B cell (primary cell): ENCODE results near the gene PPP3R1. TPM values are rescaled to one million over a fixed set of nuclear protein-coding genes. Genes with fewer than 3 reads are reported as not detected.

Experiments
- ATAC-seq: fragments of 200-7000 bp; cut with Tn5 transposase; one replicate; pipeline ENCODE4 v1.10.0; 2021; ENCODE audit warnings: low read depth, mild to moderate bottlenecking, moderate number of reproducible peaks, moderate library complexity
- CTCF ChIA-PET: fragments of 350-600 bp; sonication (Branson Sonifier 250); formaldehyde crosslinking; loops from one replicate; lab custom pipeline; 2021; ENCODE audit warnings: antibody characterized with exemption, inconsistent platforms; lab: Charles Lee
- POLR2A ChIA-PET: fragments of 350-600 bp; sonication (Branson Sonifier 250); formaldehyde crosslinking; loops from one replicate; lab custom pipeline; 2021; ENCODE audit warnings: antibody characterized with exemption; lab: Charles Lee
- DNase-seq: peaks from one replicate; pipeline ENCODE4 v3.0.0; 2013
- H2AFZ ChIP-seq: 2 replicates; pipeline ENCODE4 v1.6.1; 2012; ENCODE audit warnings: mild to moderate bottlenecking, low read depth, low read length; ENCODE audit not compliant: insufficient read depth, poor library complexity, severe bottlenecking
- H3K27ac ChIP-seq, 2 donors: 1 replicate in 1 of 2; 2 replicates in 1 of 2; pipeline ENCODE4 v1.5.1; 2012 to 2013; ENCODE audit warnings: low read length in 2 of 2, mild to moderate bottlenecking in 2 of 2, moderate library complexity in 1 of 2
- H3K27me3 ChIP-seq, 4 experiments: fragments of 200-600 bp in 1 of 4; sonication (generic) in 1 of 4; replicated peaks in 1 of 4; 1 replicate in 2 of 4; 2 replicates in 2 of 4; pipeline versions ENCODE4 v1.6.1 to v1.7.0; 2013 to 2016; ENCODE audit warnings: low read length in 3 of 4, mild to moderate bottlenecking in 2 of 4, mixed read lengths in 1 of 4, moderate library complexity in 1 of 4; ENCODE audit not compliant: insufficient read depth in 4 of 4, control insufficient read depth in 3 of 4; ENCODE audit errors: control extremely low read depth in 1 of 4
- H3K36me3 ChIP-seq, 2 experiments: replicated peaks in 1 of 2; 1 replicate in 1 of 2; 2 replicates in 1 of 2; pipeline versions ENCODE4 v1.6.1 to v1.7.1; 2013; ENCODE audit warnings: low read length in 1 of 2; ENCODE audit not compliant: insufficient read depth in 2 of 2, control insufficient read depth in 1 of 2; ENCODE audit errors: control extremely low read depth in 1 of 2, extremely low read depth in 1 of 2
- H3K4me1 ChIP-seq, 2 donors: fragments of 200-600 bp in 1 of 2; sonication (generic) in 1 of 2; 1 replicate in 1 of 2; 2 replicates in 1 of 2; pipeline versions ENCODE4 v1.5.1 to v1.6.1; 2013 to 2017; ENCODE audit warnings: low read length in 2 of 2; ENCODE audit not compliant: control insufficient read depth in 2 of 2, insufficient read depth in 2 of 2
- H3K4me2 ChIP-seq: replicated peaks from 2 replicates; pipeline ENCODE3; 2012; ENCODE audit warnings: mild to moderate bottlenecking, low read depth, low read length; ENCODE audit not compliant: poor library complexity, severe bottlenecking
- H3K4me3 ChIP-seq, 5 experiments: fragments of 200-600 bp in 1 of 5; sonication (generic) in 1 of 5; 1 replicate in 3 of 5; 2 replicates in 2 of 5; pipeline versions ENCODE4 v1.5.1 to v1.7.0; 2011 to 2016; ENCODE audit warnings: low read length in 4 of 5, mild to moderate bottlenecking in 4 of 5, low read depth in 2 of 5, control low read depth in 1 of 5, moderate library complexity in 1 of 5; ENCODE audit not compliant: insufficient read depth in 1 of 5; ENCODE audit errors: control extremely low read depth in 1 of 5, extremely low read depth in 1 of 5
- H3K79me2 ChIP-seq: fragments of 200-600 bp; sonication (generic); one replicate; pipeline ENCODE4 v1.6.0; 2016; ENCODE audit warnings: low read length; ENCODE audit not compliant: control insufficient read depth, insufficient read depth
- H3K9ac ChIP-seq: fragments of 200-600 bp; sonication (generic); 2 replicates; pipeline ENCODE4 v1.6.1; 2017; ENCODE audit warnings: mild to moderate bottlenecking, low read length, moderate library complexity
- H3K9me3 ChIP-seq, 3 donors: one replicate each; pipeline versions ENCODE4 v1.6.1 to v1.7.1; 2013; ENCODE audit warnings: low read length in 2 of 3; ENCODE audit not compliant: control insufficient read depth in 2 of 3, insufficient read depth in 1 of 3; ENCODE audit errors: control extremely low read depth in 1 of 3
- H4K20me1 ChIP-seq: 2 replicates; pipeline ENCODE4 v1.6.0; 2012; ENCODE audit warnings: mild to moderate bottlenecking, low read length; ENCODE audit not compliant: insufficient read depth, control insufficient read depth, poor library complexity, severe bottlenecking
- H3K27ac Mint-ChIP-seq: one replicate; pipeline ENCODE4 v1.8.0; 2021; ENCODE audit warnings: mixed read lengths
- H3K27me3 Mint-ChIP-seq: one replicate; pipeline ENCODE4 v1.8.0; 2021; ENCODE audit warnings: mixed read lengths
- H3K4me1 Mint-ChIP-seq: one replicate; pipeline ENCODE4 v1.8.0; 2021; ENCODE audit warnings: mixed read lengths
- H3K4me3 Mint-ChIP-seq: one replicate; pipeline ENCODE4 v1.8.0; 2021; ENCODE audit warnings: mixed read lengths
- H3K9me3 Mint-ChIP-seq: one replicate; pipeline ENCODE4 v1.8.0; 2022; ENCODE audit warnings: mixed read lengths; ENCODE audit not compliant: insufficient read depth
- CTCF ChIP-seq: fragments of 200-600 bp; IDR thresholded peaks from one replicate; pipeline ENCODE4 v1.8.0; 2022; ENCODE audit warnings: antibody characterized with exemption, mild to moderate bottlenecking
- EZH2 ChIP-seq: IDR thresholded peaks from 2 replicates; pipeline ENCODE4 v1.6.1; 2012; ENCODE audit warnings: borderline replicate concordance, low read depth, mild to moderate bottlenecking, moderate library complexity, low read length; ENCODE audit not compliant: insufficient read depth, poor library complexity, severe bottlenecking
- WGBS: methylation state at CpG from one replicate; pipeline ENCODE4 v1.1.5; 2013; ENCODE audit warnings: missing lambda C conversion rate; ENCODE audit not compliant: insufficient coverage; 5-methylcytosine and 5-hydroxymethylcytosine counted together
- intact Hi-C: fragments of 100-400 bp; cut with micrococcal nuclease; formaldehyde crosslinking; loops from one replicate; pipeline ENCODE4 v1.10.0; 2022
- polyA plus RNA-seq: library from polyadenylated mRNA; depleted of rRNA; stranded (reverse); fragments of >200 nt; gene quantifications from 2 replicates; pipeline ENCODE4 v1.2.3, GENCODE V29; 2012
- total RNA-seq, 2 donors: library from RNA; stranded (reverse); fragments of 120-200 nt in 1 of 2; gene quantifications; 1 replicate in 1 of 2; 2 replicates in 1 of 2; pipeline versions ENCODE4 v1.2.3 to v1.2.4, GENCODE V29; 2013 to 2022

Gene PPP3R1
- total and polyA plus RNA-seq, 2 donors (not counting 1 experiment from before 2014, with no cell fraction given) = 17.9 to 55.6 TPM

- peaks cover 8 to 44% of the 10 kb centered on the region in 2 experiments for H3K36me3 ChIP-seq
Measured at GRCh38 chr2:68182902-68183301, 69.4 kb downstream of the PPP3R1 start.

More at GRCh38 chr2:68182902-68183301, 69.4 kb downstream of the PPP3R1 start:
- Histone ChIP-seq H3K4me1 (no peaks in the 10 kb centered on the region), H3K27ac (no peak overlapping the region), H3K9me3 (no peaks in the 10 kb centered on the region), H3K4me2 (no peak overlapping the region), H3K27me3 (no peaks in the 10 kb centered on the region), H4K20me1 (peaks cover 7% of the 10 kb centered on the region), H3K4me3 (no peak overlapping the region), H3K79me2 (peaks cover 21% of the 10 kb centered on the region), H3K9ac (no peak overlapping the region), H2AFZ (no peak overlapping the region)
- intact Hi-C loops = no loop called here
- CTCF ChIA-PET = interaction anchor here (1.3 to 4.3 kb wide), 4 partner anchors 13 to 259 kb away, joined by 3 to 44 read pairs (median 23); no protein-coding TSS in a partner anchor
- Mint-ChIP-seq H3K27me3 (no peaks in the 10 kb centered on the region), H3K4me3 (no peak overlapping the region), H3K9me3 (no peaks in the 10 kb centered on the region), H3K4me1 (peaks cover 11% of the 10 kb centered on the region), H3K27ac (peak overlapping the region; percentile 10)
- no peak for DNase-seq
- no peak for TF ChIP-seq CTCF
- TF ChIP-seq EZH2 = no peak
- POLR2A ChIA-PET = no interaction called here
- 100% methylated on average over 1 of the region's 1 CpG for WGBS
- no peak for ATAC-seq
